ENCODE data around the gene CADM4.

DNA sequence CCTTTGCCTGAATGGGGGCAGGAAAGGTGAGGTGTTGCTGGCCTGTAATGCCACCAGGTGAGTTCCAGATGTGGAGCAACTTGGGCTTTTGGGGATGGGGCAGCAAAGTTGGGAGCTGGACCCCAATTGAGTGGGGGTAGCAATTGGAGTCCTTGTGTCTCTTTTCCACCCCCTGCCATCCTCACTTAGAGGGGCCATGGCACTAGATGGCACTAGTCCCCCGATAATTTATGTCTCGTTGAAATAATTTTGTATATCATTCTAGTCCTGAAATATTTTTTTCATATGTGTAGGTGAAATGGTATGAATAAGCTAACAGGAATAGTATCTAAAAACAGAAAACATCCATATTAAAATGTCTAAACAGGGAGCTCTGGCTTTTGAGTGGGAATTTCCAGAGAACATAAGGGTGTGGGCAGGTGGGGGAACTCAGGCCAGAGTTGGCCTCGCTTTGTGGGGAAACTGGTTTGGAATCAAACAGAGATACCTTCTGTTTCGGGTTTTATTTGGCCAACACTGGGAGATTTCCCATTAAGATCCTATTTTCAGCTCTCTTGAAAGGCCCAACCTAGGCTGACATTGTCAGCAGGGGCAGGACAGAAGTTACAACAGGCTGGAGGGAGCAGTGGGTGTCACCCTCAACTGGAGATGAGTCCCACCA, 39.9 kb downstream of the CADM4 start:
- TF ChIP-seq, protein P1, sequence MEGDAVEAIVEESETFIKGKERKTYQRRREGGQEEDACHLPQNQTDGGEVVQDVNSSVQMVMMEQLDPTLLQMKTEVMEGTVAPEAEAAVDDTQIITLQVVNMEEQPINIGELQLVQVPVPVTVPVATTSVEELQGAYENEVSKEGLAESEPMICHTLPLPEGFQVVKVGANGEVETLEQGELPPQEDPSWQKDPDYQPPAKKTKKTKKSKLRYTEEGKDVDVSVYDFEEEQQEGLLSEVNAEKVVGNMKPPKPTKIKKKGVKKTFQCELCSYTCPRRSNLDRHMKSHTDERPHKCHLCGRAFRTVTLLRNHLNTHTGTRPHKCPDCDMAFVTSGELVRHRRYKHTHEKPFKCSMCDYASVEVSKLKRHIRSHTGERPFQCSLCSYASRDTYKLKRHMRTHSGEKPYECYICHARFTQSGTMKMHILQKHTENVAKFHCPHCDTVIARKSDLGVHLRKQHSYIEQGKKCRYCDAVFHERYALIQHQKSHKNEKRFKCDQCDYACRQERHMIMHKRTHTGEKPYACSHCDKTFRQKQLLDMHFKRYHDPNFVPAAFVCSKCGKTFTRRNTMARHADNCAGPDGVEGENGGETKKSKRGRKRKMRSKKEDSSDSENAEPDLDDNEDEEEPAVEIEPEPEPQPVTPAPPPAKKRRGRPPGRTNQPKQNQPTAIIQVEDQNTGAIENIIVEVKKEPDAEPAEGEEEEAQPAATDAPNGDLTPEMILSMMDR (conservative IDR thresholded peaks at IDR 0.05 in 1 of 2, IDR thresholded peaks at IDR 0.05 in 1 of 2; ENCODE audit: low read depth in 1 of 2, low read length in 2 of 2) = no peak
- TF ChIP-seq EZH2 (IDR thresholded peaks at IDR 0.05; ENCODE audit: low read length, missing control alignments) = no peak

Data from fibroblast of lung (primary cell).